Measurements from ENCODE around the gene IRAK1. TPM values are rescaled to one million over a fixed set of nuclear protein-coding genes. Genes with fewer than 3 reads are reported as not detected.
"Not testable (repeated sequence)": the region's sequence is repeated elsewhere in the genome, so short reads cannot be mapped to it uniquely, and the experiment has no call there.

Gene IRAK1
- total and polyA plus RNA-seq, 10 of the 15 experiments (the other 5 are each of a cell fraction or from before 2014, with no cell fraction given): 4.2 to 136 (median 39.5) TPM

DNA sequence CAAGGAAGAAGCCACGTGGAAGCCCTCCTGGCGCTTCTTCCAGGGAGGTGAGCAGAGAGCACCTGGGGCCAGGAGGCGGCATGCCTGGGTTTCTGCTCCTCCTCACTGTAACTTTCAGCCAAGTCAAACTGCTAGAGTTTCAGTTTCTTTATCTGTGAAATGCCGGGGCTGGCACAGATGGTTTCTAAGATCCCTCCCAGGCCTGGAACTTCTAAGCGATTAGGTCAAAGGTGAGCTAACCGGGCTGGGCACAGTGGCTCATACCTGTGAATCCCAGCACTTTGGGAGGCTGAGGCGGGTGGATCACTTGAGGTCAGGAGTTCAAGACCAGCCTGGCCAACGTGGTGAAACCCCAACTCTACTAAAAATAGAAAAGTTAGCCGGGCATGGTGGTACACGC, 39.3 kb downstream of the IRAK1 start:
- BruUV-seq (replicated peaks); intact Hi-C loops (cut with micrococcal nuclease; ENCODE audit: unreplicated experiment); H4K20me1 ChIP-seq (ENCODE audit: control insufficient read depth, insufficient read depth); H2AFZ ChIP-seq (ENCODE audit: control insufficient read depth, low read depth, low read length); H3K9me3 ChIP-seq (replicated peaks; ENCODE audit: control insufficient read depth, insufficient read depth, low read length); H3K9ac ChIP-seq (ENCODE audit: control insufficient read depth, insufficient read depth, low read length); H3K36me3 ChIP-seq (ENCODE audit: control insufficient read depth in 2 of 2, insufficient read depth in 2 of 2, low read length in 1 of 2); H3K79me2 ChIP-seq (ENCODE audit: control insufficient read depth, insufficient read depth, low read length); DNase-seq (ENCODE audit: low read depth, low spot score); H3K27me3 ChIP-seq (replicated peaks in 1 of 2; ENCODE audit: control insufficient read depth in 2 of 2, insufficient read depth in 2 of 2, low read length in 1 of 2); H3K4me3 ChIP-seq: not testable (repeated sequence)
- ChIA-PET RAD21 (ENCODE audit: unreplicated experiment) (interaction anchor here (1.0 to 2.3 kb wide), 6 partner anchors 10 to 61 kb away, joined by 3 to 14 read pairs (median 6); no protein-coding TSS in a partner anchor), CTCF (interaction anchor here (0.7 to 2.3 kb wide), 5 partner anchors 13 to 40 kb away, joined by 3 to 8 read pairs (median 5); no protein-coding TSS in a partner anchor), SMC1A (ENCODE audit: uncharacterized antibody, unreplicated experiment) (interaction anchor here (0.9 to 3.2 kb wide), 9 partner anchors 8 to 61 kb away, joined by 3 to 27 read pairs (median 5); partner anchors contain the start of genes HCFC1 and TMEM187), POLR2A (interaction anchor here (0.6 to 3.2 kb wide), 6 partner anchors 9 to 515 kb away, joined by 3 to 17 read pairs (median 6); partner anchors contain the start of gene HCFC1)
- TF ChIP-seq NR2F1 (conservative IDR thresholded peaks at IDR 0.05) (peak; percentile 89), NR2C1 (IDR thresholded peaks at IDR 0.05) (peak; percentile 56), IKZF1 (conservative IDR thresholded peaks at IDR 0.05) (peak; percentile 38; the same call in 1 of the 2 replicates)
- in situ Hi-C loops (cut with MboI): loop anchor here (10.0 kb wide), 1 partner anchor 56 kb away; the partner anchor contains the start of gene ARHGAP4
- ATAC-seq: peak; percentile 72
- FAIRE-seq: peak; percentile 98
- Histone ChIP-seq H3K27ac (ENCODE audit: control insufficient read depth, insufficient read depth) (peak overlapping the region; percentile 60), H3K4me2 (ENCODE audit: control insufficient read depth, insufficient read depth) (peak overlapping the region; percentile 63; the same call in 1 of the 2 replicates), H3K4me1 (ENCODE audit: control insufficient read depth, insufficient read depth, low read length) (peaks cover 37% of the 10 kb centered on the region)
- WGBS (ENCODE audit: insufficient coverage, insufficient replicate concordance, low lambda C conversion rate, missing lambda C conversion rate): 9% methylated on average over 9 of the region's 10 CpGs

- RAD21 ChIA-PET (ENCODE audit: unreplicated experiment): interaction anchor here (0.6 to 2.2 kb wide), 4 partner anchors 10 to 203 kb away, joined by 3 to 11 read pairs (median 6); no protein-coding TSS in a partner anchor
- FAIRE-seq (no peak), ATAC-seq (no peak), DNase-seq (ENCODE audit: low read depth, low spot score) (no peak)
- no peak overlapping the region for H2AFZ ChIP-seq (ENCODE audit: control insufficient read depth, low read depth, low read length)
- WGBS (ENCODE audit: insufficient coverage, insufficient replicate concordance, low lambda C conversion rate, missing lambda C conversion rate): 98% methylated on average over 3 of the region's 3 CpGs
- TF ChIP-seq KDM1A (IDR thresholded peaks at IDR 0.05; ENCODE audit: borderline replicate concordance) (no peak), ATF2 (IDR thresholded peaks at IDR 0.05; ENCODE audit: low read length) (no peak), NFYB (IDR thresholded peaks at IDR 0.05; ENCODE audit: insufficient read depth, low read depth, low read length) (no peak), RFX5 (IDR thresholded peaks at IDR 0.05; ENCODE audit: low read depth, low read length) (no peak), LARP7 (IDR thresholded peaks at IDR 0.05) (no peak), SIX5 (IDR thresholded peaks at IDR 0.05; ENCODE audit: low read depth, low read length, severe bottlenecking) (no peak), PBX3 (IDR thresholded peaks at IDR 0.05; ENCODE audit: insufficient replicate concordance, low read depth, low read length) (no peak)
- BruUV-seq (replicated peaks): no TSS peak
- peaks cover 29% of the 10 kb centered on the region for H3K79me2 ChIP-seq (ENCODE audit: control insufficient read depth, insufficient read depth, low read length)
- H4K20me1 ChIP-seq (ENCODE audit: control insufficient read depth, insufficient read depth): no peaks in the 10 kb centered on the region
- H3K36me3 ChIP-seq (ENCODE audit: control insufficient read depth in 2 of 2, insufficient read depth in 2 of 2, low read length in 1 of 2): no peaks in the 10 kb centered on the region
- H3K9me3 ChIP-seq (replicated peaks; ENCODE audit: control insufficient read depth, insufficient read depth, low read length): no peaks in the 10 kb centered on the region
- POLR2A ChIA-PET: interaction anchor here (1.2 to 2.1 kb wide), 3 partner anchors 30 to 33 kb away, joined by 3 to 8 read pairs (median 8); no protein-coding TSS in a partner anchor
- SMC1A ChIA-PET (ENCODE audit: uncharacterized antibody, unreplicated experiment): interaction anchor here (0.7 to 1.9 kb wide), 2 partner anchors 39 to 99 kb away, joined by 3 to 5 read pairs; no protein-coding TSS in a partner anchor
- 0 out of 2 replicates have a peak overlapping the region, but pooled peaks have one; percentile 99 for H3K27ac ChIP-seq (ENCODE audit: control insufficient read depth, insufficient read depth)
- H3K9ac ChIP-seq (ENCODE audit: control insufficient read depth, insufficient read depth, low read length): no peak overlapping the region
- CTCF ChIA-PET: interaction anchor here (1.2 kb wide), 1 partner anchor 78 kb away, joined by 3 read pairs; no protein-coding TSS in a partner anchor
- in situ Hi-C loops (cut with MboI) (no loop called here), intact Hi-C loops (cut with micrococcal nuclease; ENCODE audit: unreplicated experiment) (loop anchor here (5.0 kb wide), 1 partner anchor 122 kb away; the partner anchor contains the start of gene MECP2)
- H3K4me3 ChIP-seq: no peak overlapping the region
- H3K4me1 ChIP-seq (ENCODE audit: control insufficient read depth, insufficient read depth, low read length): peaks cover 10% of the 10 kb centered on the region
- peak overlapping the region; percentile 89; the same call in 1 of the 2 replicates for H3K4me2 ChIP-seq (ENCODE audit: control insufficient read depth, insufficient read depth)
- no peaks in the 10 kb centered on the region for H3K27me3 ChIP-seq (replicated peaks in 1 of 2; ENCODE audit: control insufficient read depth in 2 of 2, insufficient read depth in 2 of 2, low read length in 1 of 2)
Observed at GRCh38 chrX:153974726-153975286, 44.9 kb downstream of the IRAK1 start.
